Stimulated activated CD8-positive, alpha-beta memory T cell treated with anti-CD3 and anti-CD28 coated beads, Interleukin-4, amount 100 ng/mL, for 24 hours (primary cell): ENCODE measurements around the gene VWA3B.
"Not testable (repeated sequence)": the region's sequence is repeated elsewhere in the genome, so short reads cannot be mapped to it uniquely, and the experiment has no call there.

ENCODE experiments used
- DNase-seq: peaks from one replicate; pipeline ENCODE4 v3.0.0-alpha.2; 2020; ENCODE audit warnings: low read depth

VWA3B gene

GRCh38 chr2:98086491-98087446 is at the start of gene VWA3B:
Gene VWA3B (plus strand): TSS chr2:98087167. CDS start chr2:98093093, 5,926 bp downstream.
- peak; percentile 44 for DNase-seq

GRCh38 chr2:98037206-98037605 is 49.8 kb upstream of the VWA3B start:
- DNase-seq, result no peak

- DNase-seq, result no peak
Measured at GRCh38 chr2:98037666-98038336, 49.2 kb upstream of the VWA3B start.

- DNase-seq, result no peak
Measured at GRCh38 chr2:98039085-98039756, 47.7 kb upstream of the VWA3B start.

- no peak for DNase-seq
Measured at GRCh38 chr2:98040331-98040939, 46.5 kb upstream of the VWA3B start.

GRCh38 chr2:98043101-98043500 is 43.9 kb upstream of the VWA3B start:
- DNase-seq, result no peak

GRCh38 chr2:98044730-98045129 is 42.2 kb upstream of the VWA3B start:
- DNase-seq, result not testable (repeated sequence)

GRCh38 chr2:98050070-98050469 is 36.9 kb upstream of the VWA3B start:
- no peak for DNase-seq

GRCh38 chr2:98058191-98058975 is 28.6 kb upstream of the VWA3B start:
- DNase-seq, result no peak

GRCh38 chr2:98060277-98060676 is 26.7 kb upstream of the VWA3B start:
- no peak for DNase-seq

GRCh38 chr2:98063291-98063854 is 23.6 kb upstream of the VWA3B start:
- no peak for DNase-seq

GRCh38 chr2:98065808-98066207 is 21.2 kb upstream of the VWA3B start:
- DNase-seq, result no peak

GRCh38 chr2:98067160-98067559 is 19.8 kb upstream of the VWA3B start:
- no peak for DNase-seq

GRCh38 chr2:98070081-98070480 is 16.9 kb upstream of the VWA3B start:
- no peak for DNase-seq

- DNase-seq, result no peak
Measured at GRCh38 chr2:98072442-98072841, 14.5 kb upstream of the VWA3B start.

GRCh38 chr2:98078701-98079100 is 8.3 kb upstream of the VWA3B start:
- no peak for DNase-seq

- DNase-seq, result no peak
Measured at GRCh38 chr2:98084151-98084868, 2.7 kb upstream of the VWA3B start.

- no peak for DNase-seq
Measured at GRCh38 chr2:98084869-98085238, 2.1 kb upstream of the VWA3B start.

- DNase-seq, result no peak
Measured at GRCh38 chr2:98085649-98086048, 1.3 kb upstream of the VWA3B start.

- no peak for DNase-seq
Measured at GRCh38 chr2:98087447-98088020, 567 bp downstream of the VWA3B start.
